Right ventricle myocardium inferior (tissue), 1 donor: Measurements from ENCODE around the gene ZDHHC11. TPM values are rescaled to one million over a fixed set of nuclear protein-coding genes. Genes with fewer than 3 reads are reported as not detected.
A peak's percentile ranks its signal among the peaks of the same experiment; 100 is the strongest.
"Not testable (repeated sequence)": the region's sequence is repeated elsewhere in the genome, so short reads cannot be mapped to it uniquely, and the experiment has no call there.

Source experiments
- ATAC-seq: fragments of 200-7000 bp; cut with Tn5 transposase; one replicate; pipeline ENCODE4 v1.9.1; 2020; ENCODE audit warnings: mild to moderate bottlenecking, moderate library complexity
- DNase-seq: peaks from one replicate; pipeline ENCODE4 v3.0.0; 2021; ENCODE audit errors: missing footprints
- intact Hi-C: fragments of 100-400 bp; cut with DNase I; formaldehyde crosslinking; loops from one replicate; pipeline ENCODE4 v1.11.0; 2022
- total RNA-seq: library from RNA; stranded (reverse); fragmentation: NEBNext Ultra II Directional; extraction: Animal tissue kit (Norgen Biotek cat#: 25700); gene quantifications from one replicate; pipeline ENCODE4 v1.2.1, GENCODE V29; 2021
- donor health status: DM: no; HTN: yes; CAD: no; lungs with severe emphysema.

Gene ZDHHC11
- total RNA-seq, 1 donor from 2014 or later, result 38.0 TPM

- DNase-seq (no peak), ATAC-seq (no peak)
- intact Hi-C loops, result no loop called here
Observed at GRCh38 chr5:863244-863805, 12.5 kb upstream of the ZDHHC11 start.

- no peak for DNase-seq
Observed at GRCh38 chr5:862367-863243, 11.8 kb upstream of the ZDHHC11 start.

GRCh38 chr5:861442-862366 lies 10.9 kb upstream of the ZDHHC11 start:
- ATAC-seq (no peak), DNase-seq (peak; percentile 70)
- intact Hi-C loops, result no loop called here

More at GRCh38 chr5:862367-863243, 11.8 kb upstream of the ZDHHC11 start:
- intact Hi-C loops, result no loop called here
- ATAC-seq, result no peak

- DNase-seq (no peak), ATAC-seq (no peak)
- intact Hi-C loops, result no loop called here
Observed at GRCh38 chr5:860506-861150, 9.8 kb upstream of the ZDHHC11 start.

GRCh38 chr5:859798-860296 lies 9.1 kb upstream of the ZDHHC11 start:
- intact Hi-C loops, result no loop called here
- DNase-seq, result no peak
- ATAC-seq, result no peak

- DNase-seq (no peak), ATAC-seq (no peak)
- intact Hi-C loops, result no loop called here
Observed at GRCh38 chr5:859391-859790, 8.6 kb upstream of the ZDHHC11 start.

- DNase-seq (no peak), ATAC-seq (no peak)
- intact Hi-C loops, result no loop called here
Observed at GRCh38 chr5:858726-859125, 7.9 kb upstream of the ZDHHC11 start.

- DNase-seq (no peak), ATAC-seq (no peak)
- intact Hi-C loops, result no loop called here
Observed at GRCh38 chr5:856531-857425, 6.0 kb upstream of the ZDHHC11 start.

GRCh38 chr5:855771-856530 lies 5.2 kb upstream of the ZDHHC11 start:
- intact Hi-C loops, result no loop called here
- DNase-seq (no peak), ATAC-seq (no peak)

GRCh38 chr5:854966-855743 lies 4.4 kb upstream of the ZDHHC11 start:
- intact Hi-C loops, result no loop called here
- ATAC-seq, result no peak
- no peak for DNase-seq

GRCh38 chr5:854217-854616 lies 3.4 kb upstream of the ZDHHC11 start:
- no peak for ATAC-seq
- DNase-seq, result no peak
- intact Hi-C loops, result no loop called here

GRCh38 chr5:853416-854090 lies 2.8 kb upstream of the ZDHHC11 start:
- intact Hi-C loops, DNase-seq, ATAC-seq: not testable (repeated sequence)

GRCh38 chr5:852431-853401 lies 1.9 kb upstream of the ZDHHC11 start:
- intact Hi-C loops, result no loop called here
- DNase-seq (peak; percentile 50), ATAC-seq (no peak)

- intact Hi-C loops, result no loop called here
- DNase-seq, result no peak
- ATAC-seq, result no peak
Observed at GRCh38 chr5:852018-852417, 1.2 kb upstream of the ZDHHC11 start.

- intact Hi-C loops, result no loop called here
- ATAC-seq, result no peak
- no peak for DNase-seq
Observed at GRCh38 chr5:851553-851952, 767 bp upstream of the ZDHHC11 start.
